Activated T-cell treated with anti-CD3 and anti-CD28 coated beads for 24 hours (primary cell): ENCODE results near the gene GAMT.

Experiments used
- DNase-seq: peaks from one replicate; pipeline ENCODE4 v3.0.0-alpha.2; 2020; ENCODE audit warnings: low read depth

GAMT gene

GRCh38 chr19:1418496-1418775 lies 17.1 kb upstream of the GAMT start:
- DNase-seq: no peak

- no peak for DNase-seq
These were observed 16.5 kb upstream of the GAMT start for GRCh38 chr19:1417681-1418495.

DNA sequence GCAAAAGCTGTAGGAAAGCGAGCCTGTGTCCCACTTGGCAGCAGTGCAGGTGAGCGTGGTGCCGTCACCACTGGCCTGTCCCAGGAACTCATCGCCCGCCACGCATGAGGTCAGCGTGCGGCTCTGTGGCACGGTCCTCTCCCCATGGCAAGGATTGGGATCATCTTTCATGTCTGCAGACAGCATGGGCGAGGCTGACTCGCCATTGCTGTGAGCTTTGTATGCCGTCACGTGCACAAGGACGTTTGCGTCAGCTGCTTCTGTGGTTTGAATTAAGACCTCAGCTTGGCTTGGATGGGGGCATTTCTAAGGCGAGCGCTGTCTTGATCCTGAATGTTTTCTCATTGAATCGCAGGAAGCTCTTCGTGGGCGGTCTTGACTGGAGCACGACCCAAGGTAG lies 15.8 kb upstream of the GAMT start:
- no peak for DNase-seq

DNA sequence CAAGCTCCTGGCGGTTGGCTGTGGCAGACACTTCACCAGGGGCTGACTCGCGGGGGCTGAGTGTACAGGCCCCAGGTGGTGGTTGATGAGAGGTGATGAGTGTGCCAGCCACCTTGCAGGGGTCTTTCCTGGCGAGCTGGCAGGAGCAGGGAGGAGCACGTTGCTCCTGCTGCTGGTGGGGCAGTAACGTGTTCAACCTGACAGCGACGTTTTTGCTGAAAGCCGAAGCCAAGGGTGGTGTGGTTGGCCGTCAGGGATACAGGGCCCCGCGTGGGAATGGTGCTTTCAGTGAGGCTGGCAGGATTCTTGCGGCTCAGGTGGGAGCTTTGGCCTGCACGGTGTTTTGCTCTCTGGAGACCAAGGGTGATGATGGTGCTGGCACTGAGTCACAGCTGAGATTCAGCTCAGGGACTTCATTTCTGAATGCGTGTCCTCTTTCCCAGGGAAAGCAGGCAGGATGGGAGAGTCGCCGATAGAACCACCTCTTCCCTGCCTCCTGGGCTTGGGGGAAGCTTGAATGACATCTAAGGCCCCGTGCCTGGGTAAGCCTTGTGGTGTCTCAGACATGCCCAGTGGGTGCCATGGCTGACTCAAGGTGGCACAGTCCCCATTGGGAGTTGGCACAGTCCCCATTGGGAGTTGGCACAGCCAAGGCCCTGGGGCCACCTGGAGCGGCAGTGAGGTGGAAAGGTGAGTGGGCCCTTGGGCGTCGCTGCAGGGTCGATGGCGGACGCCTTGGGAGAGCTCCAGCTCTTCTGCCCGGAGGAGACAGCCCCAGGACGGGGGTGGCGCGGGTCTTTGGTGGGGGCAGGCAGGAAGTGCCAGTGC lies 14.9 kb upstream of the GAMT start:
- no peak for DNase-seq

- no peak for DNase-seq
These were observed 11.9 kb upstream of the GAMT start for GRCh38 chr19:1412995-1413800.

GRCh38 chr19:1412323-1412923 lies 11.1 kb upstream of the GAMT start:
- DNase-seq: no peak

DNA sequence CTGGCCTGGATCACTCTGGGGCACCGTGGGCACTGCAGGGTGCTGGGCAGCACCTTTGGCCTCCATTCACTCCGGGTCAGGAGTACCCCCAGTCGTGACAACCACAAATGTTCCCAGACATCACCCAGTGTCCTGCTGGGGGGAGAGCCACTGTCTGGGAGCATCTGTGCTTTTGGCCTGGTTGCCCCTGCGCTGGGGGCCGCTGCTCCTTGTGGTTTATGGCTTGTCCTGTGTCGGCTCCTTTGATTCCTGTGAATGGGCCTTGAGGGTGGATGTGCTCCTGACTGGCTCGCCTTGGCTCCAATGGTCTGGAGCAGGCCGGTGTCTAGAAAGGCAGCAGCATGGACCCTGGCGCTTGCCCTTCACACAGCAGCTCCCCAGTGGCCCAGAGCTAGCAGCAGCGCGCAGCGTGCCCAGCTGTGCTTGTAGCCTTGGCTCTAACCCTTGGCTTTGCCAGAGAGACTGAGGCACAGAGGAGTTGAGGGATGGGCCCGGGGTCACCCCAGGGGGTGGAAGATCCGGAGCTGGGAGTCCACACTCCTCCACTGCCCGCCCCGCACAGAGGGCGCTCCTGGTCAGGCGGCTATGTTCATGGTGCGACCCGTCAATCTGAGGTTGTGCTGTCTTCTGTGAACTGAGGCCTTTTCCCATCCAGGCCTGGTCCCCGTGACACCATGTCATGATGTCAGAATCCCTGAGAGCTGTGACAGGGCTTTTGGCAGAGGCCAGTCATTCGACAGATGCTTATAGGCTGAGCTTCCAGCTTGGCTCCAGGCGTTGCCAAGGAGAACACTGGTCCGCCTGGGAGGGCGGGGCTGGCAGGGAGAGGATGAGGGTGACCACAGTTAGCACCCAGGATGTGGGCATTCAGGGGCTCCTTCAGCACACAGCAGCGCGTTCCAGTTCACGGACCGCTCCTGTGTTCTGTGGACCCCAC lies 10.2 kb upstream of the GAMT start:
- no peak for DNase-seq

DNA sequence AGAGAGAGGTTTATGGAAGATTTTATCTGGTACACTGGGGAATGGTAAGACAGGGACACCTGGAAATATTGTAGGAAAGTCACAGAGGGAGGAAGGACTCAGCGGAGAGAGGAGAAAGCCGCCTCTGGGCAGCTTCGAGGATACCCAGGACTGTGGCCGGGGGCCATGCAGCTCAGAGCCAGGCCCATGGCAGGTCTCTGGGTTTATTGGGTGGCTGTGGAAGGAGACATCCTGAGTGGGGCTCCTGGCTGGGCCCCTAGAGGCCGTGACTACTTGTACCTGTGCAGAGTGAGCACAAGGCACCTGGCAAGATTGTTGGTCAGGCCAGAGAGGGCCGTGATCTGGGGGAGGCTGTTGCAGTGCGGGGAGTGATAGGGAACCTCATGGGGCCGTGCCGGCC lies 9.4 kb upstream of the GAMT start:
- no peak for DNase-seq

DNA sequence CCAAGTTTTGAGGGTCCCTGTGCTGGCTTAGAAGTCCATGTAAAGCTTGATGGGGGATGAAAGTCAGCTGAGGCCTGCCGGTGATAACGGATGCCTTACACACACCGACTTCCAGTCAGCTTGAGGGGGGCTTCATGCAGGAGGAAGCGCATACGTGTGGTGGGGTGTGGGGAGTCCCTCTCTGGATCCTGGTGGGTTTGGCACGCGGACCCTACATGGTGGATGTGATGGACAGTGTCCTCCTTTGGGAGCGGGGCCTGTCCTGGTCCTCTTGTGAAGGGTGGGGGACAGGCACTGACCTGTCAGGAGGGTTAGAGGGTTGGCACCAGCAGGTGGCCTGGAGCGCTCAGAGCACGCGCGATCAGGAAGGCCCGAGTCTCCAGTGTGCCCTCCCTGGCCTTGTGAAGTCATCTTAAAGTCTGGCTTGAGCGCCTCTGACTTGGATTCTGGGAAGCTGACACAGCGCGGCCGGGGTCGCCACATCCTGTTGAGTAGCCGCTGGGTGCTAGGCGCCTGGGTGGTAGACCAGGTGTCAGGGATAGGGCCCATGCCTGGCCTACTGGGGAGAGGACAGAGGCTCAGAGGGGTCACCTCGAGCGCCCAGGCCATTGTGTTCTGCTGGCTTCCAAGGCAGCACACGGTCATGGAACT lies 8.9 kb upstream of the GAMT start:
- DNase-seq: no peak

- DNase-seq: no peak
These were observed 8.1 kb upstream of the GAMT start for GRCh38 chr19:1409204-1410005.

- peak; percentile 45 for DNase-seq
These were observed 7.2 kb upstream of the GAMT start for GRCh38 chr19:1408300-1409203.

DNA sequence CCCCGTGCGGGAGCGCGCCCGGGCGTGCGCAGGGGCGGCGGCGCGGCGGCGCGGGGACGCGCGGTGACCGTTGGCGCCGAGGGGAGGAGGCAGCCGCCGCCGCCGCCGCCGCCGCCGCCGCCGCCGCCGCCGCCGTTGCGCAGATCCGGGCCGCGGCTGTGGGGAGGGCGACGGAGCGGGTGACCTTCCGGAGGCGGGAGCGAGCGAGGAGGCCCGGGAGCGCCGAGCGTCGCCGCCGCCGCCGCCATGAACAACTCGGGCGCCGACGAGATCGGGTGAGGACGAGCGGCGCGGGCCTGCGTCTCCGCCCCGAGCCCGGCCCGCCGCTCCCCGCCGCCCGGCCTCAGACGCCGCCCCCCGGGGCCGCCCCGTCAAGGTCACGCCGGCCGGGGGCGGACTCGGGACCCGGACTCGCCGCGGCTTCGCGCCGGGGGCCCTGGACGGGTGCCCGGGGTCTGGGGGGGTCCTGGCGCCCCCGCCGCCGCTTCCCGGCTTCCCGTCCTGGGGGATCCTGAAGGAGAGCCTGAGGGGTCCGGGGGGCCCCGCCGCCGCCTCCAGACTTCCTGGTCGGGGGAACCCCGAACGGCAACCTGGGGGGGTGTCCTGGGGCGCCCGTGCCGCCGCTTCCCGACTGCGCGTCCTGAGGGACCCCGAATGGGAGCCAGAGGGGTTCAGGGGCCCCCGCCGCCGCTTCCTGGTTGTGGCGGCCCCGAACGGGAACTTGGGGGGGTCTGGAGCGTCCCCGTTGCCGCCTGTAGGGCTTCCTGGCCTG lies 6.4 kb upstream of the GAMT start, which contains the start of gene DAZAP1:
DAZAP1 (plus strand) TSS at position 59 of the 772 bp plus-strand sequence; CDS start at position 247, 188 bp downstream.
- peak; percentile 19 for DNase-seq

GRCh38 chr19:1406774-1407527 lies 5.6 kb upstream of the GAMT start:
- peak; percentile 99 for DNase-seq

DNA sequence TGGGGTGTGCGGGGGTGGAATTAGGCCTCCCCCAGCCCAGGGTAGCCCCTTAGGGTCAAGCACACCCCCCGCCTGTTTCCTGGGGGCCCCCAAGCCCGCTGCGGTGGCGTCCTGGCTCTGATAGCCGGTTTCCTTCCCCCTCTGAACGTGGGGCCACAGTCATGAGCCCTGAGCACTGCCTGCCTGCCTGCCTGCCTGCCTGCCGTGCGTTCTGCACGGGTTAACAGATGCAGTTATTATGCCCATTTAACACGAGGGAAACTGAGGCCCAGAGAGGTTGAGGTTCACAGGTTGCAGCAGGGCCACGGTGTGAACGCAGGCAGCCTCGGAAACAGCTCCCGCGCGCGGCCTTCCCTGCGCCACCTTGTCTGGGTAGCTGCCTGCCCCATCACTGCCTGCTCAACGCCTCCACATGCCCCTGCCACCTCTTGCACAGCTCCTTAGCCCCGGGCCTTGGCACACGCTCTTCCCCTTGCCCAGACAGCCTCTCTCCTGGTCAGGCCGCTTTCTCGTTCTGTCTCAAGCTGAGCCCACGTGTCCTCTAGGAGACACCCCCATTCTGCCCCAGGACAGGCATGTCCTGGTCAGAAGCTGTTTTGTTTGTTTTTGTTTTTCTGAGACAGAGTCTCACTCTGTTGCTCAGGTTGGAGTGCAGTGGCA lies 1.2 kb upstream of the GAMT start:
- DNase-seq: no peak

DNA sequence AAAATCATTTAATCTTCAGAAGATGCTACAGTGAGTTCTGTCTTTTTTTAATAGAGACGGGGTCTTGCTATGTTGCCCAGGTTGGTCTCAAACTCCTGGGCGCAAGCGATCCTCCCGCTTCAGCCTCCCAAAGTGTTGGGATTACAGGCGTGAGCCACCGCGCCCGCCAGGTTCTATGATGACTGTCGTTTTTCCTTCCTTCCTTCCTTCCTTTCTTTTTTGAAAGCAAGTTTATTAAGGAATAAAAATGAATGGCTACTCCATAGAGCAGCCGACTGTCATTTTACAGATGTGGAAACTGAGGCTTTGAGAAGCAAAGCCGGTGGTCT lies 511 bp upstream of the GAMT start:
- DNase-seq: no peak

- DNase-seq: no peak
These were observed 833 bp downstream of the GAMT start for GRCh38 chr19:1400281-1401137.
